Neural cell (in vitro differentiated cells): ENCODE measurements around the gene LAIR2. TPM values are rescaled to one million over a fixed set of nuclear protein-coding genes. Genes with fewer than 3 reads are reported as not detected.

ENCODE experiments used
- H2AFZ ChIP-seq: fragments of 200-600, 300-800 bp; sonication (generic), shearing (Covaris generic); 2 replicates; pipeline ENCODE4 v1.6.0; 2014; ENCODE audit warnings: low read depth, mild to moderate bottlenecking, antibody characterized with exemption, low read length, moderate library complexity
- H3F3A ChIP-seq: fragments of 200-600 bp; shearing (Covaris generic); 2 replicates; pipeline ENCODE4 v1.6.1; 2016; ENCODE audit warnings: mild to moderate bottlenecking, moderate library complexity, mixed read lengths, antibody characterized with exemption, low read length; ENCODE audit not compliant: insufficient read depth, poor library complexity, severe bottlenecking
- H3K27ac ChIP-seq: fragments of 200-600, 300-800 bp; sonication (generic), shearing (Covaris generic); 2 replicates; pipeline ENCODE4 v1.5.1; 2014; ENCODE audit warnings: mild to moderate bottlenecking, low read length, moderate library complexity
- H3K27me3 ChIP-seq: fragments of 300-800, 200-600 bp; sonication (generic), shearing (Covaris generic); 2 replicates; pipeline ENCODE4 v1.6.0; 2014; ENCODE audit warnings: mild to moderate bottlenecking, low read depth, low read length, moderate library complexity; ENCODE audit not compliant: insufficient read depth
- H3K36me3 ChIP-seq: fragments of 300-800, 200-600 bp; sonication (generic), shearing (Covaris generic); 2 replicates; pipeline ENCODE4 v1.5.1; 2014; ENCODE audit warnings: mild to moderate bottlenecking, antibody characterized with exemption, low read length, moderate library complexity; ENCODE audit not compliant: insufficient read depth
- H3K4me2 ChIP-seq: fragments of 300-800, 200-600 bp; sonication (generic), shearing (Covaris generic); 2 replicates; pipeline ENCODE4 v1.6.0; 2014; ENCODE audit warnings: mild to moderate bottlenecking, low read length
- H3K4me3 ChIP-seq: fragments of 300-800, 200-600 bp; sonication (generic), shearing (Covaris generic); 2 replicates; pipeline ENCODE4 v1.5.1; 2014; ENCODE audit warnings: mild to moderate bottlenecking, low read length, moderate library complexity
- H3K79me2 ChIP-seq: fragments of 200-600 bp; shearing (Covaris generic); replicated peaks from 2 replicates; pipeline ENCODE4 v1.6.0; 2014; ENCODE audit warnings: mild to moderate bottlenecking, low read length, moderate library complexity; ENCODE audit not compliant: insufficient read depth
- H3K9ac ChIP-seq: fragments of 300-800, 200-600 bp; sonication (generic), shearing (Covaris generic); 2 replicates; pipeline ENCODE4 v1.6.1; 2016; ENCODE audit warnings: mild to moderate bottlenecking, low read length, mixed read lengths
- H3K9me2 ChIP-seq: fragments of 200-600 bp; shearing (Covaris generic); 2 replicates; pipeline ENCODE4 v1.6.1; 2016; ENCODE audit warnings: mild to moderate bottlenecking, low read length, mixed read lengths; ENCODE audit not compliant: insufficient read depth
- H3K9me3 ChIP-seq: fragments of 200-600, 300-800 bp; sonication (generic), shearing (Covaris generic); 2 replicates; pipeline ENCODE4 v1.6.1; 2016; ENCODE audit warnings: mild to moderate bottlenecking, mixed run types, low read length, moderate library complexity, mixed read lengths
- H4K20me1 ChIP-seq: fragments of 200-600 bp; shearing (Covaris generic); 2 replicates; pipeline ENCODE4 v1.6.1; 2016; ENCODE audit warnings: mild to moderate bottlenecking, mixed run types; ENCODE audit not compliant: insufficient read depth
- EP300 ChIP-seq: fragments of 450-650 bp; conservative IDR thresholded peaks from 2 replicates; pipeline ENCODE4 v1.6.1; 2014; ENCODE audit warnings: antibody characterized with exemption, mild to moderate bottlenecking, moderate library complexity; ENCODE audit not compliant: poor library complexity, severe bottlenecking
- EZH2 ChIP-seq: fragments of 200-600, 300-800 bp; shearing (Covaris generic), sonication (generic); IDR thresholded peaks from 2 replicates; pipeline ENCODE4 v1.6.1; 2014; ENCODE audit warnings: antibody characterized with exemption, low read length, borderline replicate concordance, mild to moderate bottlenecking; ENCODE audit not compliant: insufficient read depth, poor library complexity, severe bottlenecking
- MXI1 ChIP-seq: fragments of 450-650 bp; conservative IDR thresholded peaks from 2 replicates; pipeline ENCODE4 v1.6.1; 2014; ENCODE audit warnings: antibody characterized with exemption, mild to moderate bottlenecking; ENCODE audit not compliant: poor library complexity, severe bottlenecking
- POLR2AphosphoS5 ChIP-seq: IDR thresholded peaks from 2 replicates; pipeline ENCODE4 v1.6.1; 2012
- RAD21 ChIP-seq: fragments of 450-650 bp; conservative IDR thresholded peaks from 2 replicates; pipeline ENCODE4 v1.6.1; 2014; ENCODE audit warnings: antibody characterized with exemption, mild to moderate bottlenecking, moderate library complexity
- SMC3 ChIP-seq: fragments of 450-650 bp; conservative IDR thresholded peaks from 2 replicates; pipeline ENCODE4 v1.6.1; 2014; ENCODE audit warnings: antibody characterized with exemption, mild to moderate bottlenecking, moderate library complexity; ENCODE audit not compliant: poor library complexity
- TAF1 ChIP-seq: IDR thresholded peaks from 2 replicates; pipeline ENCODE4 v1.6.1; 2012; ENCODE audit warnings: low read depth
- polyA plus RNA-seq: library from polyadenylated mRNA; depleted of rRNA; stranded (reverse); fragments of >200 nt; gene quantifications from 2 replicates; pipeline ENCODE4 v1.2.3, GENCODE V29; 2014
- TF ChIP-seq, protein P1 (sequence below): fragments of 450-650 bp; IDR thresholded peaks from 2 replicates; pipeline ENCODE4 v1.5.1; 2014; ENCODE audit warnings: antibody characterized with exemption, mild to moderate bottlenecking, moderate library complexity; ENCODE audit not compliant: poor library complexity, severe bottlenecking
- TF ChIP-seq, protein P2 (sequence below): IDR thresholded peaks from 2 replicates; pipeline ENCODE4 v1.6.1; 2012; ENCODE audit warnings: borderline replicate concordance

LAIR2 gene
- polyA plus RNA-seq, 1 donor from 2014 or later = not detected

DNA sequence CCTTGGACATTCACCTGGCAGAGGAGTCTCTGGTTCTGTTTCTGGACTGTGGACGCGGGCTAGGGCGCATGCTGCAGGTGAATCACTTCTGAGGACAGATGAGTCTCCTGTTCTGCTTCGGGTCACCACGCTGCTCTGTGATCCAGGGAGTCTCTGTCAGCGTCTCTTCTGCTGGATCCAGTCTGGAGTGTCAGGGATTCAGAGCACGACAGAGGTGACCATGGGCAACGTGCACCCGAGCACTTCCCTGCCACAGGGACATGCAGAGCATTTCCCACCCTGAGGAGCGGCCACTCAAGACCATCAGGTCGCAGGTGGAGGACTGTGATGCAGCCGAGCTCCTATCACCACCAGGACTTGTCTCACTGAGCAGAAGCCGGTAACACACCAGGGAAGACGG, 46.6 kb downstream of the LAIR2 start:
- Histone ChIP-seq H2AFZ (no peak overlapping the region), H3K9me3 (peaks cover 3% of the 10 kb centered on the region), H3K27me3 (no peaks in the 10 kb centered on the region), H4K20me1 (no peaks in the 10 kb centered on the region), H3K9me2 (no peaks in the 10 kb centered on the region), H3K9ac (no peak overlapping the region), H3K27ac (no peak overlapping the region), H3K4me3 (no peak overlapping the region), H3K79me2 (no peaks in the 10 kb centered on the region), H3K36me3 (no peaks in the 10 kb centered on the region), H3F3A (no peaks in the 10 kb centered on the region), H3K4me2 (no peak overlapping the region)
- no peak for TF ChIP-seq TAF1
- TF ChIP-seq SMC3 = no peak
- TF ChIP-seq MXI1 = no peak
- no peak for TF ChIP-seq POLR2AphosphoS5
- no peak for TF ChIP-seq RAD21
- TF ChIP-seq, protein P1, sequence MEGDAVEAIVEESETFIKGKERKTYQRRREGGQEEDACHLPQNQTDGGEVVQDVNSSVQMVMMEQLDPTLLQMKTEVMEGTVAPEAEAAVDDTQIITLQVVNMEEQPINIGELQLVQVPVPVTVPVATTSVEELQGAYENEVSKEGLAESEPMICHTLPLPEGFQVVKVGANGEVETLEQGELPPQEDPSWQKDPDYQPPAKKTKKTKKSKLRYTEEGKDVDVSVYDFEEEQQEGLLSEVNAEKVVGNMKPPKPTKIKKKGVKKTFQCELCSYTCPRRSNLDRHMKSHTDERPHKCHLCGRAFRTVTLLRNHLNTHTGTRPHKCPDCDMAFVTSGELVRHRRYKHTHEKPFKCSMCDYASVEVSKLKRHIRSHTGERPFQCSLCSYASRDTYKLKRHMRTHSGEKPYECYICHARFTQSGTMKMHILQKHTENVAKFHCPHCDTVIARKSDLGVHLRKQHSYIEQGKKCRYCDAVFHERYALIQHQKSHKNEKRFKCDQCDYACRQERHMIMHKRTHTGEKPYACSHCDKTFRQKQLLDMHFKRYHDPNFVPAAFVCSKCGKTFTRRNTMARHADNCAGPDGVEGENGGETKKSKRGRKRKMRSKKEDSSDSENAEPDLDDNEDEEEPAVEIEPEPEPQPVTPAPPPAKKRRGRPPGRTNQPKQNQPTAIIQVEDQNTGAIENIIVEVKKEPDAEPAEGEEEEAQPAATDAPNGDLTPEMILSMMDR = no peak

DNA sequence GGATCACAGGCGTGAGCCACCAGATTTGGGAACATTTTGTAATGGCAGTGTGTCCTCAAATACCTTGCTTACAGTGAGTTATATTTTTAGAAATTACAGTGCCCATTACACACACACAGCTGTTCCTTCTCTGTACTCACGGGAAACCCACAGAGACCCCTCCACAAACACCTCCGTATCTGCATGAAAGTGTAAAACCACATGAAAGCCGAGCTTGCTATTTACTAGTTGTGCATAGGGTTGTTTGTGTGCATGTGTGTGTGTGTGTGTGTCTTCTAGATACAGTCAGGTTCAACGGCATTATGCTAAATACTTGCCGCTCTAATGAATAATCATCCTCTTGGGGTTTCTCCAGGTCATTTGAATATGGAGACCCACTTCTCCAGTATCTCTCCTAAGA, 48.7 kb downstream of the LAIR2 start:
- Histone ChIP-seq H3K9me2 (no peaks in the 10 kb centered on the region), H3K4me3 (no peak overlapping the region), H3K27me3 (no peaks in the 10 kb centered on the region), H3K4me2 (no peak overlapping the region), H3K9me3 (no peaks in the 10 kb centered on the region), H4K20me1 (no peaks in the 10 kb centered on the region), H3K9ac (no peak overlapping the region), H3F3A (no peaks in the 10 kb centered on the region), H2AFZ (no peak overlapping the region), H3K27ac (no peak overlapping the region), H3K36me3 (no peaks in the 10 kb centered on the region), H3K79me2 (no peaks in the 10 kb centered on the region)
- TF ChIP-seq, protein P1 = no peak
- no peak for TF ChIP-seq TAF1
- no peak for TF ChIP-seq MXI1
- no peak for TF ChIP-seq POLR2AphosphoS5
- TF ChIP-seq, protein P2, sequence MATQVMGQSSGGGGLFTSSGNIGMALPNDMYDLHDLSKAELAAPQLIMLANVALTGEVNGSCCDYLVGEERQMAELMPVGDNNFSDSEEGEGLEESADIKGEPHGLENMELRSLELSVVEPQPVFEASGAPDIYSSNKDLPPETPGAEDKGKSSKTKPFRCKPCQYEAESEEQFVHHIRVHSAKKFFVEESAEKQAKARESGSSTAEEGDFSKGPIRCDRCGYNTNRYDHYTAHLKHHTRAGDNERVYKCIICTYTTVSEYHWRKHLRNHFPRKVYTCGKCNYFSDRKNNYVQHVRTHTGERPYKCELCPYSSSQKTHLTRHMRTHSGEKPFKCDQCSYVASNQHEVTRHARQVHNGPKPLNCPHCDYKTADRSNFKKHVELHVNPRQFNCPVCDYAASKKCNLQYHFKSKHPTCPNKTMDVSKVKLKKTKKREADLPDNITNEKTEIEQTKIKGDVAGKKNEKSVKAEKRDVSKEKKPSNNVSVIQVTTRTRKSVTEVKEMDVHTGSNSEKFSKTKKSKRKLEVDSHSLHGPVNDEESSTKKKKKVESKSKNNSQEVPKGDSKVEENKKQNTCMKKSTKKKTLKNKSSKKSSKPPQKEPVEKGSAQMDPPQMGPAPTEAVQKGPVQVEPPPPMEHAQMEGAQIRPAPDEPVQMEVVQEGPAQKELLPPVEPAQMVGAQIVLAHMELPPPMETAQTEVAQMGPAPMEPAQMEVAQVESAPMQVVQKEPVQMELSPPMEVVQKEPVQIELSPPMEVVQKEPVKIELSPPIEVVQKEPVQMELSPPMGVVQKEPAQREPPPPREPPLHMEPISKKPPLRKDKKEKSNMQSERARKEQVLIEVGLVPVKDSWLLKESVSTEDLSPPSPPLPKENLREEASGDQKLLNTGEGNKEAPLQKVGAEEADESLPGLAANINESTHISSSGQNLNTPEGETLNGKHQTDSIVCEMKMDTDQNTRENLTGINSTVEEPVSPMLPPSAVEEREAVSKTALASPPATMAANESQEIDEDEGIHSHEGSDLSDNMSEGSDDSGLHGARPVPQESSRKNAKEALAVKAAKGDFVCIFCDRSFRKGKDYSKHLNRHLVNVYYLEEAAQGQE = no peak
- no peak for TF ChIP-seq SMC3
- TF ChIP-seq EP300 = no peak
- TF ChIP-seq EZH2 = no peak
- TF ChIP-seq RAD21 = no peak
